Fibroblast of peridontal ligament (primary cell): Measurements from ENCODE around the gene PPIL1.
"Not testable (repeated sequence)": the region's sequence is repeated elsewhere in the genome, so short reads cannot be mapped to it uniquely, and the experiment has no call there.

Experiments
- DNase-seq: peaks from one replicate; pipeline ENCODE4 v3.0.0-alpha.2; 2010; ENCODE audit errors: extremely low read depth

PPIL1 gene

DNA sequence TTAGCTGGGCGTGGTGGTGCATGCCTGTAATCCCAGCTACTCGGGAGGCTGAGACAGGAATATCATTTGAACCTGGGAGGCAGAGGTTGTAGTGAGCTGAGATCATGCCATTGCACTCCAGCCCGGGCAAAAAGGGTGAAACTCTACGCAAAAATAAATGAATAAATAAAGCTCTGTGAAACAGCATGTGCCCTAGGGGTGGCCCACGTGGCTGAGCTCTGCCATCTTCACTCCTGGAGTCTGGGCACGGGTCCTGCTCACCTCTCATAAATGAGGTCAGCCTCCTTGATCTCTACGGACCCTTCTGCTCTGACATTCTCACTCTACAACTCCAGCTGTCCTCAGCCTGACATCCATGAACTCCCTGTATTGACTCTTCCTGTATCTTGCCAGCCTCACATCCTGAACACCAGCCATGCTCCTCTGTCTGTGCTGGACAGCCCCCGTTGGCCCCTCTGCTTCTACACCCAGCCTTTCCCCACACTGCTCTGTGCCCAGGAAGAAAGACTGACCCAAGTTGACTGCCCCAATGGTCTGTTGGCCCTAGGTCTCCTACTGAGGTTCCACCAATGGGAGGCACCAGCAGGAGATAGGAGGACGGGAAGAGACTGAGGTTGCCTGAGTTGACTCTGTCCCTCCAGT is 57.3 kb downstream of the PPIL1 start:
- no peak for DNase-seq

DNA sequence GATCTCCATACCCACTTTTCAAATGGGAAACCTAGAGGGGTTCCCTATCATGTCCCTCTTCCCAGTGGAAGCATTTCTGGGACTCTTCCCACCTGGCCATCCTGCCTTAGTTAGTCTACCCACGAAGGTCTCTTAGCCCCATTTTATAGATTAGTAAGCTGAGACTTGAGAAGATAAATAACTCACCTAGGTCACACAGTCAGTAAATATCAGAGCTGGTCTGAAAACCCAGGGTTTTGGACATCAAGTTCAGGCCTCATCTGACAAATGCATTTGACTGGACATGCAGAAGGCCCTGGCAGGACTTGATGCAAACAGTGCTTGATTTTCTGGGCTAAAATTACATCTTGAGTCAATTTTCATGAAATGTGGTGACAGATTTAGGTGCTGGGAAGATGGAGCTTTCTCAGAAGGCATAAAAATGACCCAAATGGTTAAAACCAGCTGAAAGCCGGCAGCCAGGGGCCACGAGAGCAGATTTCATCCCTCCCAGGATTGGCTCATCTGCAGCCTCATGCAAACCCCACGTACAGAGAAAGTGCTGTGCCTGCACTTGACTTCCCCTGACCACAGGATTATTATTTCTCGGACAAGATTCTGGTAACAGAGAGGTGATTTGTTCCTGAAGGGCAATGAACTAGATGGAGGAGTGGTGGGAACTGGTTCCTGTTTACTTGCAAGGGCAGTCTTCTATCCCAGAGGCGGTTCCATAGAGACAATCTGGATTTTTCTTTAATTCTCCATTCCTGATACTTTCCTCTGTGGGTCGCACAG is 58.5 kb downstream of the PPIL1 start:
- no peak for DNase-seq

DNA sequence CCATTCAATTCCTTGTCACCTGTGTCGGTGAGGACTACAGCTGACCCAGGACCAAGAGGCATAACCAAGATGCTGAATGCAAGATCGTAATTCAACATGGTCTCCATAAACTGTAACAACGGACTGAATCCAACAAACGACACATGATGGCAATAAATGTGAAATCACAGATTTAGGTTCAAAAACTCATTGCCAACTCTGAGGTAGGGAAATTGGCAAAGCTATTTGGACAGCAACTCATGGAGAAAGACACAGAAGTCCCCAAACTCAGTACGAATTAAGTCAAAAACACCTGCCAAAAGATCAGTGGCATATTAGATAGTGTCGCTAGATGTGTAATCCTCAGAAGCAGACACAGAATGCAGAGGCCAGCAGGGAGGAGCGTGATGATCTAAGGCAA is 60.4 kb downstream of the PPIL1 start:
- no peak for DNase-seq

DNA sequence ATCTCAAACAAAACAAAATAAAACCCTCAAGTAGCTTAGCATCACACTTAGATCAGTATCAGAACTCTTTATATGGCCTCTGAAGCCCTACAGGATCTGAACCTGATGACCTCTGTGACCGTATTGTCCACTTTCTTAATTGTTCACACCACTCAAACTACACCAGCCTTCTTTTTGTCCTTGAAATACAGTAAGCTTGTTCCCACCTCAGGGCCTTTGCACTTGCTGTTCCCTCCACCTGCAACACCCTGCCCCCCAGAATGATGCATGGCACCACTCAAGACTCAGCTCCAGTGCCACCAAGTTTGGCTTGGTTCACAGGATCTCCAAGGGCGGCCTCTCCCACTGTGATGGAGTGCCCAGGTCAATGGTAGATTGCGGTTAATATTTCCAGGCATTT is 61.1 kb downstream of the PPIL1 start:
- DNase-seq: no peak

DNA sequence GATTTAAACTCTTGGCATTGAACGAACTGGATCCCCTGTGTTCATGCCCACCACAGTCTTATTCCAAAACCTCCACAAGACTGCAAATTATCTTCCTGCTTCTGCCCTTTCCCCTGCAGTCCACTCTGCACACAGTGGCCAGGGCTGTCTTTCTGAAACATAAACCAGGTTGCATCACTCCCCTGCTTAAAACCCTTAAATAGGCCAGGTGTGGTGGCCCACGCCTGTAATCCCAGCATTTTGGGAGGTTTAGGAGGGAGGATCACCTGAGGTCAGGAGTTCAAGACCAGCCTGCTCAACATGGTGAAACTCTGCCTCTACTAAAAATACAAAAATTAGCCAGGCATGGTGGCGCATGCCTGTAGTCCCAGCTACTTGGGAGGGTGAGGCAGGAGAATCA is 61.6 kb downstream of the PPIL1 start:
- DNase-seq: not testable (repeated sequence)

DNA sequence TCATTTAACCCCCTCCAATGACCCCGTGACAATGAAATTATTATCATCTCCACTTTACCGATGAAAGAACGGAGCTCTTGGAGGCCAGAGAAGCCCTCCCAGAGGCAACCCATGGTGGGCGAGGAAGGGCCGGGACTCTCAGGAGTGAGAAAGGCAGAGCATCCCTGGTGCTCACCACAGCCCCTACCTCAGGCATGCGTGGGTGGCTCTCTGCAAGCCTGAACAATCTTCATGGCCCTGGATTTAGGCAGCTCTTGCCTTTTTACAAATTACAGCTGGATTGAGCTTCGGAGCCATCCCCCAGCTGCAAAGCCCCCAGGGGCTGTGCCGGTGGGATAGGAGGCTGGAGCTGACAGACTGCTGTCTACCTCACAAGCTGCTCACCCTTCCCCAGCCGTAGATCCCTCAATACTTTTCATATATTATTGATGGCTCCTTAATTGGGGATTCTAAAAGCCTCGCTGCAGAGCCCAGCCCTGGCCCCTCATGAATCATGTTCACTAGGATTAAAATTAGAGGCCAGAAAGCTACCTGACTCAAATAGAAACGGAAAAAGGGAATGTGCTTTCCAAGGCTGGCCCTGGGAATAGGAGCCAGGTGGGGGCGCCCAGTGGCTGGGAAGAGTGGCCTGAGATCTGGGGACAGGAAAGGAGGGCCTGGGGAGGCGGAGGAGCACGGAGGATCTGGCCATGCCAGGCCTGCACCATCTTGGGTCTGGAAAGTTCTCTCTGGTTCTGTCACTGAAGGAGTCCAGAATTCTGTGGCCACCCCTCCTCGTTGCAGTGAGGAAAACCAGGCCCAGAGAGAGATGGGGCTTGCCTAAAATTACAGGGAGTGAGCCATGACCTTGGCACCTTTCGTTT is 64.4 kb downstream of the PPIL1 start:
- DNase-seq: no peak

DNA sequence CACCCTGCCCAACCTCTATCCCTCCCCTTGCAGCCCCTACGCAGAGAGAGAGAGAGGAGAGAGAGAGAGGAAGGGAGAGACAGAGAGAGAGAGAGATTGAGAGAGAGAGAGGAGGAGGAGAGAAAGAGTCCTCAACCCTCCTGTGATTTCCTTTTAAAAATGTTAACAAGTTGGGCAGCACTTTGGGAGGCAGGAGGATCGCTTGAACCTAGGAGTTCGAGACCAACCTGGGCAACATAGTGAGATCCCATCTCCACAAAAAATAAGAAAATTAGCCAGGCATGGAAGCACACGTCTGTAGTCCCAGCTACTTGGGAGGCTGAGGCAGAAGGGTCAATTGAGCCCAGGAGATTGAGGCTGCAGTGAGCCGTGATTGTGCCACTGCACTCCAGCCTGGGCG is 65.4 kb downstream of the PPIL1 start:
- DNase-seq: no peak

DNA sequence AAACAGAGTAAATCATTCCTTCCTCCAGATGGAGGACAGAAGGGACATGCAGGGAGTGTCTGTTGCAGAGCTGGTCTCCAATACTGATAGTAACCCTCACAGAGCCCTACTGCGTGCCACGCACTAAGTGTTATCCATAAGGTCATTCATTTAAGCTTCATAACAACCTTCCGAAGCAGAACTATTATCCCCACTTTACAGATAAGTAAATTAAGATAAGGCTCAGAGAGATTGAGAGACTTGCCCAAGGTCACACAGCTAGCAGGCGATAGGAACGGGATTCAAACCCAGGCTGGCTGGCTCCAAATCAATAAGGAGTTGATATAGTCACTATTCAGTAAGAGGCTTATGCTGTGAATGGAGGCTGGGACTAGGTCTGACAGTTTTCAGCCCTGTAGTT is 66.0 kb downstream of the PPIL1 start:
- DNase-seq: no peak

DNA sequence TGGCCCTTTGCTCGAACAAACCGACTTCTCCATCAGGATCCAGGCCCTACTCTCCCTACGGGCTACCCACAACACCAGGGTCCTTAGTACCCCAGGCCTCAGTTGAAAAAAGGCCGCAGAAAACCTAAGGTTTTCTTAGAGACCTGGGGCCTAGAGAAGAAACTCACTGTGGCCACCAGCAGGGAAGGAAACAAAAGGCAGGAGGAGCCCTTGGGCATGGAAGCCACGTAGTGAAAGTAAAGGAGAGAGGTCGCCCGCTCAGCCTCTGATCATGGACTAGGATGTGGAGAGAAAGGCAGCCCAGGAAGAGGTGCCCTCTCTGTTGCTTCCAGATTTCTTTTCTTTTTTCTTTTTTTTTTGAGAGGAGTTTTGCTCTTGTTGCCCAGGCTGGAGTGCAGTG is 66.9 kb downstream of the PPIL1 start:
- DNase-seq: no peak

DNA sequence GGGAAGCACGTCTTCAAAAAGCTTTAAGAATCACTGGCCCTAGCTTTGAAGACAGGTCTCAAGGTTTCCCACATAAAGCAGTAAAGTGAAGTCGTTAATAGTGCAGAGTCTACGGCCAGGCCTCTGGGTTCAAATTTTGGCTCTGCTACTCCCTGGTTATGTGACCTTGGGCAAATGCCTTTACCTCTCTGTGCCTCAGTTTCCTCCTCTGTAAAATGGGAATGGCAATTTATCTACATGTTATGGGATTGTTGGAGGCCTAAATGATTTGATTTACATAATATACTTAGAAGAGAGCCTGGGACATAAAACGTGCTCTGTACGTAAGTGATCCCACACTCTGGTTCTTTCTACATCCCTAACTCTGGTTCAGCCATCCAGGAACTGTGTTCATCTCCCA is 67.5 kb downstream of the PPIL1 start:
- DNase-seq: no peak

DNA sequence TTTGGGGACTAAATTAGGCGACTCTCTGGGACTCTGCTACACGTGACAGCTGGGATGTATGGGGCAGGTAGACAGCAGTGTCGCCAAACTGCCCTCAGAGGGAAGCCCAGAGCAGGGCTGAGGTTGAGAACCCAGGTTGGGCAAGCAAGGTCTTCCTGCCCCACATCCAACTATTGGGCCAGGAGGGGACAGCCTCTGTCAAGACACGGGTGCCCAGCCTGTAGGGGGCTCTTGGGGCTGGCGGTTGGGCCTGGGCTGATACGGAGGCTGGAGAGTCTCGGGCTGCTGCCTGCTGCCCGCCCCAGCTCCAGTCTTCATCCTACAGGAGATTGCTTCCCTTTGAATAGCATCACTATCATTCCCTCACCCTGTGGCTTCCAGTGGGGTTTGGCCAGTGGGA is 68.7 kb downstream of the PPIL1 start:
- no peak for DNase-seq

DNA sequence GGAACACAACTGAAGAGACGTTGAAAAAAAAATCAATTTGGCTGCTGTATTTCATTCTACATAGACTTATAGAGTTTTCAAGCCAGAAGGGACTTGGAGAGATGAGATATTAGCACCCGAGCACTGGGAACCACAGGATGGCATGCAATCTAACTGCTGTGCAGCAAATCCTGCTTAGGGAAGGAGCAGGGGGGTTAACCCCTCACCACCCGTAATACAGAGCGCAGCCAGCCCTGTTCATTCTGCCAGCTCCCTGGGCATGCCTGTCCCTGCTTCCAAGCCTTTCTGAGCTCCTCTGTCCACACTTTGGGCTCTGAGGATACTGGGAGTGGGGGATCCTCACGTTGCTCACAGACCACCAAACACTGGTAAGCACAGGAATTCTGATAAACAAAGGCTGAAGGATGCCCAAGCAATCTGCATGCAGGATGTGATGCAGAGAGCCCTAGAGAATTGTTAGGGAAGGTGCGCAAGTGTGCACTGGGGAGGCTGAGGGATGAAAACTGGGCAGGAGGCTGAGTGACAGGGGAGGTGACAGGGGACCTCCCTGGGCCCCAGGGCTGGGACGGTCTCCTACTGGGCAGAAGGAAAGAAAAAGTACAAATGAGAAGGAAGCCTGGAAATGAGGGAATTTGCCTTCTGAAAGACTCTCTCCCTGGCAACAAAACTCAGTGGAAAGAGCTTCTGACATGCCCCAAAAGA is 69.4 kb downstream of the PPIL1 start:
- DNase-seq: no peak
